ENCODE data around the gene CLBA1. TPM values are rescaled to one million over a fixed set of nuclear protein-coding genes. Genes with fewer than 3 reads are reported as not detected.

Gene CLBA1
- total and polyA plus RNA-seq, 2 donors from 2014 or later, result 13.2 to 22.6 TPM

DNA sequence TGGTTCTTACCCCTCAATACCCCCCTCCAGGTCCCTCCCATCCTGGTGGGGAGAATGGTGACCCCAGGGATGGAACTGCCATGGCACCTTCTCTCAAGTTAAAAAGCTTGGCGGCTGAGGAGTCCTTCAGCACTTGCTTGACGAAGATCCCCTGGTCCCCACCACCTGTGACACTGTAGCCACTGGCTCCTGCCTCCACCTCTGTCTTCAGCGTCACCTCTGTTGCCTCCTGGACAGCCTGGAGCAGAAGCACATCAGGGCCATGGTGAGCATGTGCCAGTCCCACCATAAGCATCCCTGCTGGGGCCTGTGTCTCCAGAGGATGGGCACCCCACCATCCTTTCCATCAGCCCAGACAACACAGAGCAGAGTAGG, 30.2 kb upstream of the CLBA1 start:
- no peak for FAIRE-seq
- peak in 1 of 5 donors; percentile 30 for DNase-seq
- TF ChIP-seq, protein P1, sequence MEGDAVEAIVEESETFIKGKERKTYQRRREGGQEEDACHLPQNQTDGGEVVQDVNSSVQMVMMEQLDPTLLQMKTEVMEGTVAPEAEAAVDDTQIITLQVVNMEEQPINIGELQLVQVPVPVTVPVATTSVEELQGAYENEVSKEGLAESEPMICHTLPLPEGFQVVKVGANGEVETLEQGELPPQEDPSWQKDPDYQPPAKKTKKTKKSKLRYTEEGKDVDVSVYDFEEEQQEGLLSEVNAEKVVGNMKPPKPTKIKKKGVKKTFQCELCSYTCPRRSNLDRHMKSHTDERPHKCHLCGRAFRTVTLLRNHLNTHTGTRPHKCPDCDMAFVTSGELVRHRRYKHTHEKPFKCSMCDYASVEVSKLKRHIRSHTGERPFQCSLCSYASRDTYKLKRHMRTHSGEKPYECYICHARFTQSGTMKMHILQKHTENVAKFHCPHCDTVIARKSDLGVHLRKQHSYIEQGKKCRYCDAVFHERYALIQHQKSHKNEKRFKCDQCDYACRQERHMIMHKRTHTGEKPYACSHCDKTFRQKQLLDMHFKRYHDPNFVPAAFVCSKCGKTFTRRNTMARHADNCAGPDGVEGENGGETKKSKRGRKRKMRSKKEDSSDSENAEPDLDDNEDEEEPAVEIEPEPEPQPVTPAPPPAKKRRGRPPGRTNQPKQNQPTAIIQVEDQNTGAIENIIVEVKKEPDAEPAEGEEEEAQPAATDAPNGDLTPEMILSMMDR (IDR thresholded peaks at IDR 0.05; ENCODE audit: borderline replicate concordance, extremely low read depth, insufficient read depth), result no peak
- Histone ChIP-seq H3K27me3 (ENCODE audit: control insufficient read depth, insufficient read depth, low read length) (no peaks in the 10 kb centered on the region), H3K36me3 (ENCODE audit: control insufficient read depth in 2 of 3, insufficient read depth in 3 of 3, low read length in 3 of 3) (no peaks in the 10 kb centered on the region), H3K4me1 (ENCODE audit: control insufficient read depth in 2 of 3, insufficient read depth in 2 of 3, low read depth in 1 of 3, low read length in 3 of 3) (no peaks in the 10 kb centered on the region), H3K9ac (ENCODE audit: low read length in 3 of 3) (no peak overlapping the region), H3K4me3 (ENCODE audit: low read length in 3 of 3) (no peak overlapping the region), H3K27ac (ENCODE audit: low read depth in 2 of 2, low read length in 2 of 2) (no peak overlapping the region), H3K9me3 (ENCODE audit: control insufficient read depth in 2 of 3, insufficient read depth in 1 of 3, low read length in 3 of 3) (no peaks in the 10 kb centered on the region)
- intact Hi-C loops (cut with DNase I), result no loop called here

DNA sequence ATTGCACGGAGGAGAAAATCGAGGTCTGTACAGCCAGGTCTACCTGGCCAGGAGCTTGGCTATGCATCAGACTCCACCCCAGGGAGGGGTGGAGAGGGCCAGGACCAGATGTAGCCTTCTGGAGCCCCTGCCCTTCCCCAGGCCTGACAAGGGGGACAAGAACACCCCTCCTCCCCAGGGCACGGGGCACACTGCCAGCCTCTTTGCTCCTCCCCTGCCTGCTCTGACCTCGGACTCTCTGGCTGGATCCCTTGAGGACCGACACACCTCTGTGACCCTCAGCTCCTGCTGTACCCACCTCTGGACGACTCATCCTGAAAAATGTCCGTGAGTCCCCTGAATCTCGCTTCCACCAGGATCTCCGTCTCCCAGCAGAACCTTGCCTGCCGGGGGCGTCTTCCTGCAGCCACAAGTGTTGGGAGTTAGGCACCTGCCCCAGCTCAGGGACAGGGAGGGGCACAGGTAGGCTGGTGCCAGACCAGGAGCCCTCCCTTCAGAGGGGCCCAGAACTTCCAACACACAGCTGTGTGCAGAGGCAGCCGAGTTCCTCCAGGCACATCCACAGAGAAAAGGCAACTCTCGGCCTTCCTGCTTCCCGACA, 29.2 kb upstream of the CLBA1 start:
- H3K9me3 ChIP-seq (ENCODE audit: control insufficient read depth in 2 of 3, insufficient read depth in 1 of 3, low read length in 3 of 3), result no peaks in the 10 kb centered on the region
- H3K27me3 ChIP-seq (ENCODE audit: control insufficient read depth, insufficient read depth, low read length), result no peaks in the 10 kb centered on the region
- intact Hi-C loops (cut with DNase I), result no loop called here
- DNase-seq, result peak in 1 of 5 donors; percentile 61
- H3K4me3 ChIP-seq (ENCODE audit: low read length in 3 of 3), result no peak overlapping the region
- no peak for FAIRE-seq
- no peaks in the 10 kb centered on the region for H3K4me1 ChIP-seq (ENCODE audit: control insufficient read depth in 2 of 3, insufficient read depth in 2 of 3, low read depth in 1 of 3, low read length in 3 of 3)
- H3K36me3 ChIP-seq (ENCODE audit: control insufficient read depth in 2 of 3, insufficient read depth in 3 of 3, low read length in 3 of 3), result no peaks in the 10 kb centered on the region
- H3K9ac ChIP-seq (ENCODE audit: low read length in 3 of 3), result no peak overlapping the region
- no peak overlapping the region for H3K27ac ChIP-seq (ENCODE audit: low read depth in 2 of 2, low read length in 2 of 2)
- TF ChIP-seq, protein P1 (IDR thresholded peaks at IDR 0.05; ENCODE audit: borderline replicate concordance, extremely low read depth, insufficient read depth), result no peak

DNA sequence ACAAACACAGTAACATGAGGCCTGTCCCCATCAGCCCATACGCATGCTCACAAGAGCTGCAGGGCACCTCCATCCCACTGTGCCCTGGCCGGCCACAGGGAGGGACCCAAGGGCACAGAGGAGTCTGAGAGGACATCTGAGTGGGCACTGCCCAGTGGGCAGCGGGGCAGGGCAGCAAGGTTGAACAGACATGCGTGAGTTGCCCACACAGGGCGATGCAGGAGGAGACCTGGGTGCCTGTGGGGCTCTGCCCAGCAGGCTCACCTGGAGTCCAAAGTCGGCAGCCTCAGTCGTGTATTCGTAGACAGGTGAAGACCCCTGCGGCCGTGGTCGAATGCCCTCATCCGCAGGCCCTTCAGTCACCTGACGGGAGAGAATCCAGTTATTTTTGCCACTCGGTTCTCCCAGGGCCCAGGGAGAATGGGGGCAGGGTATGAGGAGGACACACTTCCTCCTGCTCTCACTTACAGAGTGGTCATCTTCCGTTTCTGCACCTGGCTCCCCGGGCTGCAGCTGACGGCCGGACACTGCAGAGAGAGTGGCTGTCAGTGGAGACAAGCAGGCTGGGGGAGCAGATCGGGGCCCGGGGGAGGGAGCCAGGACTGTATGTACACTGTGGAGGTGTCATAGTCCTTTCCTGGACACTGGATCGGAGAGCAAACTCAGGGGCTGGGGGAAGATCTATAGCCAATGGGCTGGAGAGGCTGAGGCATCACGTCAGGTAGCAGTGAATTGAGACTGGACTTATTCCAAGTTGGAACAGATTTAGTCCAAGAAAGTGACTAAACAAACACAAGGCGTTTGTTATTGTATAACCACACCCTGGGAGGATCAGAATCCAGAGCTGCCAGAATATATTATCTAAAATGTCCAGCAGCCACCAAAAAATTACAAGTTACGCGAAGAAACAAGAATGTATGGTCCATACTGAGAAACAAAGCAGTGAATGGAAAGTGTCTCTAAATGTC, 28.2 kb upstream of the CLBA1 start:
- TF ChIP-seq, protein P1 (IDR thresholded peaks at IDR 0.05; ENCODE audit: borderline replicate concordance, extremely low read depth, insufficient read depth), result no peak
- no peaks in the 10 kb centered on the region for H3K36me3 ChIP-seq (ENCODE audit: control insufficient read depth in 2 of 3, insufficient read depth in 3 of 3, low read length in 3 of 3)
- intact Hi-C loops (cut with DNase I), result no loop called here
- H3K4me3 ChIP-seq (ENCODE audit: low read length in 3 of 3), result no peak overlapping the region
- no peaks in the 10 kb centered on the region for H3K9me3 ChIP-seq (ENCODE audit: control insufficient read depth in 2 of 3, insufficient read depth in 1 of 3, low read length in 3 of 3)
- H3K27ac ChIP-seq (ENCODE audit: low read depth in 2 of 2, low read length in 2 of 2), result no peak overlapping the region
- H3K27me3 ChIP-seq (ENCODE audit: control insufficient read depth, insufficient read depth, low read length), result no peaks in the 10 kb centered on the region
- no peak overlapping the region for H3K9ac ChIP-seq (ENCODE audit: low read length in 3 of 3)
- H3K4me1 ChIP-seq (ENCODE audit: control insufficient read depth in 2 of 3, insufficient read depth in 2 of 3, low read depth in 1 of 3, low read length in 3 of 3), result no peaks in the 10 kb centered on the region
- FAIRE-seq, result no peak
- DNase-seq, result peak in 1 of 5 donors; percentile 55
